HAP-1 (cell line): ENCODE results near the gene C16orf74.

ENCODE experiments used
- DNase-seq, 2 experiments: peaks; one replicate each; pipeline ENCODE4 v3.0.0-alpha.2; 2016 to 2020; ENCODE audit warnings: low spot score in 2 of 2
- H3K27me3 ChIP-seq: fragments of 250-450 bp; sonication (Bioruptor Pico); 2 replicates; pipeline ENCODE4 v1.5.1; 2020; ENCODE audit warnings: low read depth, mild to moderate bottlenecking, moderate library complexity
- H3K36me3 ChIP-seq: fragments of 250-450 bp; sonication (Bioruptor Pico); replicated peaks from 2 replicates; pipeline ENCODE4 v1.5.1; 2020; ENCODE audit warnings: mild to moderate bottlenecking
- H3K4me1 ChIP-seq: fragments of 250-450 bp; sonication (Bioruptor Pico); 2 replicates; pipeline ENCODE4 v1.5.1; 2020; ENCODE audit warnings: mild to moderate bottlenecking
- H3K4me3 ChIP-seq: fragments of 250-450 bp; sonication (Bioruptor Pico); 2 replicates; pipeline ENCODE4 v1.5.1; 2020; ENCODE audit warnings: mild to moderate bottlenecking, moderate library complexity
- H3K9me3 ChIP-seq: fragments of 250-450 bp; sonication (Bioruptor Pico); 2 replicates; pipeline ENCODE4 v1.5.1; 2020; ENCODE audit warnings: mild to moderate bottlenecking, moderate library complexity
- in situ Hi-C: fragments of 300-500 bp; cut with MboI; formaldehyde crosslinking; loops from 3 replicates; pipeline ENCODE4 v1.14.3; 2020; ENCODE audit warnings: low sequenced_read_pairs, inconsistent platforms, mixed read lengths

Gene C16orf74

DNA sequence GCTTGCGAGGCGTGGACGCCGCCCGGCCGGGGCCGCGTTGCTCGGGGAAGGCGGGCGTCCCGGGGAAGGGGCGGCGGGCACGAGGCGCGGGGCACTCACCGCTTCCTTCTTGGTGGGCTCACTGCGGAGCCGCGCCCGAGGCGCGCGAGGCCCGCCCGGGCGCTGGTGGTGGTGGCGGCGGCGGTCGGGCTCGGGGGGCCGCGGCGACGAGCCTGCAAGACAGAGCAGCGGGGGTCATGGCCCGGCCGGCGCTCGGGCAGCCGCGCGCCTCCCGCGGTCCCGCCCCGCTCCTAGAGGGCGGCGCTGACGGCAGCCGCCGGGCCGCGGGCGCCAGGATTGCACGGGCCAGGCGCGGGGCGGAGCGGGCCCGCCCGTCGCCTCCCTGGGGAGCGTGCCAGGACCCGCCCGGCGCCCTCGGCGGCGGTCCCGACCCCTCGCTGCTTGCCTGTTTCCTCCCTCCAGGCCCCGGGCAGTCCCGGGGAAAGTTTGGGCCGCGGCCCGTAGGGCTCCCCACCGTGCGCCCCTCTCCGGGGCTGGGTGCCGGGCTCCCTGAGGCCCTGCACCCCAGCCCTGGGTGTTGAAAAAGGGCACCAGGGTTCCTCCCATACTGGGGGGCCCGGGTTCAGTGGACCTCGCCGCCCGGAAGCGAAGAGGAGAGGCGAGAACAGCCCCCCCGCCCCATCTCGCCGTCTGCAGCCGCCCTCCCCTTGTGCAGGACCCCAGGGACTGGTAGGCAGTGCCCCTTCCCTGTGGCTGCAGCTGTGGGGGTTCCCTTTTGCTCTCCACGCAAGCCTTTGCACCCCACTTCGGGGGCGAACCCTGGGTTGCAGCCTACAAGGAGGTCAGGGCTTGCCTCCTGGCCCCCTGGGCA is at the start of gene C16orf74:
Gene C16orf74 (minus strand): TSS at position 270 of the 871 bp plus-strand sequence. CDS start 15,879 bp downstream, outside the sequence.
- Histone ChIP-seq H3K36me3 (no peaks in the 10 kb centered on the region), H3K27me3 (no peaks in the 10 kb centered on the region), H3K9me3 (no peaks in the 10 kb centered on the region), H3K4me1 (peaks cover 9% of the 10 kb centered on the region), H3K4me3 (peak within 1 kb of the TSS; percentile 52)
- peak; percentile 42 to 69 for DNase-seq
- in situ Hi-C loops = no loop called here

- peak overlapping the region; percentile 88 for H3K4me3 ChIP-seq
- no peaks in the 10 kb centered on the region for H3K27me3 ChIP-seq
- H3K9me3 ChIP-seq = no peaks in the 10 kb centered on the region
- DNase-seq = peak in 1 of 2 experiments; percentile 52
- in situ Hi-C loops = no loop called here
- H3K4me1 ChIP-seq = peaks cover 19% of the 10 kb centered on the region; the same call in 1 of the 2 replicates
- peaks cover 78% of the 10 kb centered on the region for H3K36me3 ChIP-seq
Measured at GRCh38 chr16:85800321-85800669, 49.4 kb upstream of the C16orf74 start.

DNA sequence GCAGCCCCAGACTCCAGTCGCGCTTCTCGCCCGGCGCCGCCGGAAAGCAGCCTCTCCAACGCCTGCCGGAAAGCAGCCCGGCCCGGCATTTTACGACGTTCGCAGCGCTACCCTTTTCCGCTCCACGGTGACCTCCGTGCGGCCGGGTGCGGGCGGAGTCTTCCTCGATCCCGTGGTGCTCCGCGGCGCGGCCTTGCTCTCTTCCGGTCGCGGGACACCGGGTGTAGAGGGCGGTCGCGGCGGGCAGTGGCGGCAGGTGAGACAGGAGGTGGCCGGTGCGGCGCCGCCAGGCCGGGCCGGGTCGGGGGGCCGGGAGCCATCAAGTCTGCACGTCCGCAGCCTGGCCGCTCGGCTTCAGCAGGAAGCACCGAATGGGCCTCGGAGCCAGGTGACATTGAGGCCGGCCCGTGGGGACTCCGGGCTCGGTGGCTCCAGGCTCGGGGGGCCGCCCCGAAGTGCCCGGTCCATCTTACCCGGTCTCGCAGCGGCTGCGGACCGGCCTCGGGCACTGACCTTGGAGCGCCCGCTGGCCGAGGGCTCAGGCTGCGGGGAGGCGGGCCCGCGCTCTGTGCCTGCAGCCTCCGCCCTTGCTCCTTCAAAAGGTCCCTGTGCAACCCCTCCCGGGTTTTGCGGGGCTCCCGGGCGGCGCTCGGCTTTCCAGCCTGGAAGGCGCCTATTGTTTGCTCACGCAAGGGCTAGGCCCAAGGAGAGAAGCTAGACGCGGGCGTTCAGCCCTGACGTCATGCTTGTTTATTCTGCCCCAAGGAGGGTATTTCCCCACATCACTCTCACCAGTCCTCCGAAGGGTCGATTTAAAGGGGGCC is 48.8 kb upstream of the C16orf74 start, which contains the start of the genes COX4I1 and EMC8:
Gene COX4I1 (plus strand): TSS at position 199 of the 824 bp plus-strand sequence. CDS start 1,511 bp downstream, outside the sequence.
Gene EMC8 (minus strand): TSS at position 48 of the 824 bp plus-strand sequence. CDS start 249 bp downstream, outside the sequence.
- Histone ChIP-seq H3K9me3 (no peaks in the 10 kb centered on the region), H3K36me3 (peaks cover 77% of the 10 kb centered on the region), H3K4me3 (peak within 1 kb of the TSS; percentile 88), H3K27me3 (no peaks in the 10 kb centered on the region), H3K4me1 (peaks cover 19% of the 10 kb centered on the region; the same call in 1 of the 2 replicates)
- peak; percentile 92 to 96 for DNase-seq
- in situ Hi-C loops = no loop called here

DNA sequence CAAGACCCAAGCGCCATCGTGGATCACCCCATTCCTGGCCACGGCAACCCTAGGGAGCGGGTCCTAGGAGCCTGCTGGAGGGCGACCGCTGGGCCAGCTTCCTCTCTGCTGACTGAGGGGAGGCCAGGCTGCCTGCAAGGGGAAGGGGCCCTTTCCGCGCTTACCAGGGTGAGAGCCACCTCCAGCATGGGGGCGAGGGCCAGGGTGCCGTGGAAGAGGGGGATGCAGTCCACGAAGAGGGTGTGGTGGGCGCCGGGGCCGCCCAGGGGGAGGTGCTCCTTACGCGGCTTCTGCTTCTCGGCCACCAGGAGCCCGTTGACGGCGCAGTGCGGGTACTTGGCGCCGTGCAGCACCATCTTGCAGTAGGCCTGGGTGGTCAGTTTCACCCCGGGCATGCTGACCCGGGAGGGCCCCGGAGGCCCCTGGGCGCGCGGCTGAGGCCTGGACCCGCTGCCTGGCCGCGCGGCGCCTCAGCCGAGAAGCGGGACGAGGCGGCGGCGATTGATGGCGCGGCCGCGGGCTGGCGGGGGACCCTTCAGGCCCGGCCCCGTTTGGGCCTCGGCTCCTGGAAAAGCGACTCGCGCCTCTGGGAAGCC is 48.1 kb upstream of the C16orf74 start:
- peaks cover 77% of the 10 kb centered on the region for H3K36me3 ChIP-seq
- H3K4me3 ChIP-seq = peak overlapping the region; percentile 88
- peaks cover 19% of the 10 kb centered on the region; the same call in 1 of the 2 replicates for H3K4me1 ChIP-seq
- no peaks in the 10 kb centered on the region for H3K9me3 ChIP-seq
- in situ Hi-C loops = no loop called here
- peak in 1 of 2 experiments; percentile 57 for DNase-seq
- no peaks in the 10 kb centered on the region for H3K27me3 ChIP-seq

GRCh38 chr16:85798283-85798776 is 47.4 kb upstream of the C16orf74 start:
- DNase-seq = no peak
- Histone ChIP-seq H3K36me3 (peaks cover 77% of the 10 kb centered on the region), H3K27me3 (no peaks in the 10 kb centered on the region), H3K4me1 (peaks cover 19% of the 10 kb centered on the region; the same call in 1 of the 2 replicates), H3K4me3 (peak overlapping the region; percentile 88), H3K9me3 (no peaks in the 10 kb centered on the region)
- in situ Hi-C loops = no loop called here

GRCh38 chr16:85796599-85796998 is 45.7 kb upstream of the C16orf74 start:
- in situ Hi-C loops = no loop called here
- no peaks in the 10 kb centered on the region for H3K9me3 ChIP-seq
- H3K27me3 ChIP-seq = no peaks in the 10 kb centered on the region
- DNase-seq = no peak
- peaks cover 76% of the 10 kb centered on the region for H3K36me3 ChIP-seq
- no peak overlapping the region for H3K4me3 ChIP-seq
- peaks cover 17% of the 10 kb centered on the region; the same call in 1 of the 2 replicates for H3K4me1 ChIP-seq

DNA sequence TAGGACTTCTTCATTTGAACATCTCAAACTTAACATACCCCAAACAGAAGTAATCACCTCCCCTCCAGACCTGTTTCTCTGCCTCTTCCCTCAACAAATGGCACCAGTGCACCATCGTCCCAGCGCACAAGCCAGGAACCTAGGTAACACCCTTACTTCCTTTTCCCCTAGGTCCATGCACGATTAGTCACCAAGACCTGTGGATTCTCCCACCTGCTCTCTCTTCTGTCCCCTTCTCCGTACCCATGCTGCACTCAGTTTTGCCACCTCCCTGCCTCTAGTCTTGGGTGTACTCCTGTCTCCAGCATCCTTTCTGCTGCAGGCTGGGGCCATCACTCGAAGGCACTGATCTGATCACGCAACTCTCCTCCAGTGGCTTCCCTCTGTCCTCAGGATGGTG is 45.3 kb upstream of the C16orf74 start:
- no peak overlapping the region for H3K4me3 ChIP-seq
- no peaks in the 10 kb centered on the region for H3K27me3 ChIP-seq
- in situ Hi-C loops = no loop called here
- DNase-seq = no peak
- H3K4me1 ChIP-seq = peaks cover 15% of the 10 kb centered on the region; the same call in 1 of the 2 replicates
- H3K36me3 ChIP-seq = peaks cover 73% of the 10 kb centered on the region
- H3K9me3 ChIP-seq = no peaks in the 10 kb centered on the region

- DNase-seq = no peak
- peaks cover 8% of the 10 kb centered on the region; the same call in 1 of the 2 replicates for H3K4me1 ChIP-seq
- H3K4me3 ChIP-seq = no peak overlapping the region
- in situ Hi-C loops = no loop called here
- no peaks in the 10 kb centered on the region for H3K27me3 ChIP-seq
- no peaks in the 10 kb centered on the region for H3K9me3 ChIP-seq
- H3K36me3 ChIP-seq = peaks cover 68% of the 10 kb centered on the region
Measured at GRCh38 chr16:85794696-85795095, 43.8 kb upstream of the C16orf74 start.

- H3K9me3 ChIP-seq = no peaks in the 10 kb centered on the region
- H3K27me3 ChIP-seq = no peaks in the 10 kb centered on the region
- no peak overlapping the region for H3K4me3 ChIP-seq
- in situ Hi-C loops = no loop called here
- peaks cover 8% of the 10 kb centered on the region; the same call in 1 of the 2 replicates for H3K4me1 ChIP-seq
- peaks cover 66% of the 10 kb centered on the region for H3K36me3 ChIP-seq
- no peak for DNase-seq
Measured at GRCh38 chr16:85793662-85794298, 42.9 kb upstream of the C16orf74 start.

- H3K9me3 ChIP-seq = no peaks in the 10 kb centered on the region
- no peak for DNase-seq
- no peak overlapping the region for H3K4me3 ChIP-seq
- no peaks in the 10 kb centered on the region for H3K27me3 ChIP-seq
- H3K36me3 ChIP-seq = peaks cover 68% of the 10 kb centered on the region
- in situ Hi-C loops = no loop called here
- no peaks in the 10 kb centered on the region for H3K4me1 ChIP-seq
Measured at GRCh38 chr16:85789773-85790172, 38.9 kb upstream of the C16orf74 start.

GRCh38 chr16:85788819-85789218 is 37.9 kb upstream of the C16orf74 start:
- H3K9me3 ChIP-seq = no peaks in the 10 kb centered on the region
- H3K4me3 ChIP-seq = no peak overlapping the region
- H3K27me3 ChIP-seq = no peaks in the 10 kb centered on the region
- peaks cover 59% of the 10 kb centered on the region for H3K36me3 ChIP-seq
- in situ Hi-C loops = no loop called here
- DNase-seq = no peak
- H3K4me1 ChIP-seq = no peaks in the 10 kb centered on the region

GRCh38 chr16:85785927-85786326 is 35.0 kb upstream of the C16orf74 start:
- H3K36me3 ChIP-seq = peaks cover 44% of the 10 kb centered on the region
- in situ Hi-C loops = no loop called here
- no peaks in the 10 kb centered on the region for H3K4me1 ChIP-seq
- H3K9me3 ChIP-seq = no peaks in the 10 kb centered on the region
- no peak for DNase-seq
- H3K27me3 ChIP-seq = no peaks in the 10 kb centered on the region
- no peak overlapping the region for H3K4me3 ChIP-seq

GRCh38 chr16:85784813-85785212 is 33.9 kb upstream of the C16orf74 start:
- Histone ChIP-seq H3K36me3 (peaks cover 55% of the 10 kb centered on the region), H3K4me1 (no peaks in the 10 kb centered on the region), H3K9me3 (no peaks in the 10 kb centered on the region), H3K4me3 (no peak overlapping the region), H3K27me3 (no peaks in the 10 kb centered on the region)
- DNase-seq = no peak
- in situ Hi-C loops = no loop called here
